VCaP (cell line): Measurements from ENCODE around the gene EPHB2.

Experiments
- H3K27ac ChIP-seq: fragments of 450-650 bp; 2 replicates; pipeline ENCODE4 v1.5.1; 2017
- TF ChIP-seq, protein P1 (sequence below): fragments of 450-650 bp; conservative IDR thresholded peaks from 2 replicates; pipeline ENCODE4 v1.5.1; 2017; ENCODE audit warnings: mild to moderate bottlenecking, moderate library complexity

The EPHB2 gene

DNA sequence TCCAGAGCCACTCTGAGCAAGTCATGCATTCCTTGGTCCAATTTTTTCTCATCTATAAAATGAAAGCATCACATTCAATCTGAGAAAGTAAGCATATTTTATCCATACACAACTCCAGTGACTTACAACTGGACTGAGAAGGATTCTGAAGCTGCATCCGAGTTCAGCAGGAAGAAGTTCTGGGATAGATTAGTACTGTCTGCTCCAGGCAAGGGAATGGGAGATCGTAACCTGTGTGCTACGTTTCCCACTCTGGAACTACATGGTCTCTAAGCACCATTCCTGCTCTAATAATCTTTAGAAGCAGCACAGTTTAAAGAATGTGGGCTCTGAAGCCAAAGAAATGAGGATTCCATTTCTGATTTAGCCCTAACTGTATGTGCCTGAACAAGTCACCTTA is 182.7 kb downstream of the EPHB2 start:
- H3K27ac ChIP-seq: no peak overlapping the region

DNA sequence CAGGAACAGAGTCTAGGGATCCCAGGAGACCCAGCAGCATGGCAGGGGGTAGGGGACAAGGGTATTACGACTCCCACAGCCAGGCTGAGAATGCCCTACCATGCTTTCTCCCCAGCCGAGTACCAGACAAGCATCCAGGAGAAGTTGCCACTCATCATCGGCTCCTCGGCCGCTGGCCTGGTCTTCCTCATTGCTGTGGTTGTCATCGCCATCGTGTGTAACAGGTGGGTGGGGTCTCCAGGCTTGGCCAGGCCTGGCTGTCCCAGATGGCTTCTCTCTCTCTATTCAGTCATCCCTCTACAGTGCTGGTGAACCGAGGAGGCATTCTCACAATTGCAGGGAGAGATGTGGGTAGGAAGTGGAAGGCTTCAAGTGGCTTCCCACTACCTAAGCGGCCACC is 184.7 kb downstream of the EPHB2 start:
- H3K27ac ChIP-seq: no peak overlapping the region
- TF ChIP-seq, protein P1, sequence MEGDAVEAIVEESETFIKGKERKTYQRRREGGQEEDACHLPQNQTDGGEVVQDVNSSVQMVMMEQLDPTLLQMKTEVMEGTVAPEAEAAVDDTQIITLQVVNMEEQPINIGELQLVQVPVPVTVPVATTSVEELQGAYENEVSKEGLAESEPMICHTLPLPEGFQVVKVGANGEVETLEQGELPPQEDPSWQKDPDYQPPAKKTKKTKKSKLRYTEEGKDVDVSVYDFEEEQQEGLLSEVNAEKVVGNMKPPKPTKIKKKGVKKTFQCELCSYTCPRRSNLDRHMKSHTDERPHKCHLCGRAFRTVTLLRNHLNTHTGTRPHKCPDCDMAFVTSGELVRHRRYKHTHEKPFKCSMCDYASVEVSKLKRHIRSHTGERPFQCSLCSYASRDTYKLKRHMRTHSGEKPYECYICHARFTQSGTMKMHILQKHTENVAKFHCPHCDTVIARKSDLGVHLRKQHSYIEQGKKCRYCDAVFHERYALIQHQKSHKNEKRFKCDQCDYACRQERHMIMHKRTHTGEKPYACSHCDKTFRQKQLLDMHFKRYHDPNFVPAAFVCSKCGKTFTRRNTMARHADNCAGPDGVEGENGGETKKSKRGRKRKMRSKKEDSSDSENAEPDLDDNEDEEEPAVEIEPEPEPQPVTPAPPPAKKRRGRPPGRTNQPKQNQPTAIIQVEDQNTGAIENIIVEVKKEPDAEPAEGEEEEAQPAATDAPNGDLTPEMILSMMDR: no peak

More for the DNA sequence above, 182.7 kb downstream of the EPHB2 start:
- TF ChIP-seq, protein P1: no peak

DNA sequence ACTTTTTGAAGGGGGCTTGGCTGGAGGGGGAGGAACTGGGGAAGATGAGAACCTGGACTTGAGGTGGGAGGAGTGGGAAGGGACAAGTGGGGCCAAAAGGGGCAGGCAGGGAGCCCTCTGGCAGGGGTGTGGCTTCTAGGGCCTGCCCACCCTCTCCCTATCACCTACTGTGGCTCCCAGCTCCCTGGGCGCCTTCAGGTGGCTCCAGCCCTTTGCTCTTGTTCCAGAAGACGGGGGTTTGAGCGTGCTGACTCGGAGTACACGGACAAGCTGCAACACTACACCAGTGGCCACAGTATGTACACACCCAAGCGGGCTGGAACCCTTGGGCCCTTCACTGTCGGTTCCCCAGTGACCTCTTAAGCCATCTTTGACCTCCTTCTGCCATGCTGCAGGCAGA is 185.5 kb downstream of the EPHB2 start:
- TF ChIP-seq, protein P1: no peak
- H3K27ac ChIP-seq: no peak overlapping the region

DNA sequence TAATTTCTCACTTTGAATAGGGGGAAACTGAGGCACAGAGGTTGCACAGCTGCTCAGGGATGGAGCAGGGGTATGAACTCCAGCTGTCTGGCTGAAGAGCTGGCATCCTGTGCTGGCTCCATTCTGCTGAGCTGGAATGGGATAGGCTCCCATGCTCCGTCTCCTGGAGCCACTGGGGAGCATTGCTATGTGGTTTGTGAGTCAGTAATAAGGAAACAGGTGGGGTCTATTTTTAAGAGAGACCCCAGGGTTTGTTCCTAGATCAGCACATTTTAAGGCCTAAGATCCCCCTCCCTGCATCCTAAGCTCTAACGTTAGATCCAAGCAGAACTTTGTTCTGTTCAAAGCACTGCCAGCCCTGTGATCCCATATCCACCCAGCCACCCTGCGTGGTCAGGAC is 189.8 kb downstream of the EPHB2 start:
- TF ChIP-seq, protein P1: no peak
- no peak overlapping the region for H3K27ac ChIP-seq

DNA sequence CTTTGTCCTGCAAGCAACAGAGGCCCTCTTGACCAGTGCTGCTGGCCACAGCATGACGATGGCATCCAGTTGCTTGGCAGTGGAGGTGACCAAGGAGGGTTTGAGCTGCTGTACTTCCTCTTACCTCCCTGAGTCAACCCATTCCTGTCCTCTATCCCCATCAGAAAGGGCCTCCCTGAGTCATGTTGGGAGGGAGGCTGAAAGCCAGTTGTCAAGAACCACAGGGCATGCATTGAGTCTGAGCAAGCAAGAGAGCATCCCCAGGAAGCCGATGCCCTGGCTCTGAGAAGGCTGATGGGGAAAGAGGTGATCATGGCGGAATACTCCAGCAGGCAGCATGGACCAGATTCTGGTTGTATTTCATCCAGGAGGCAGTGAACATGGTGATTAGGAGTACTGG is 192.5 kb downstream of the EPHB2 start:
- no peak overlapping the region for H3K27ac ChIP-seq
- TF ChIP-seq, protein P1: no peak

DNA sequence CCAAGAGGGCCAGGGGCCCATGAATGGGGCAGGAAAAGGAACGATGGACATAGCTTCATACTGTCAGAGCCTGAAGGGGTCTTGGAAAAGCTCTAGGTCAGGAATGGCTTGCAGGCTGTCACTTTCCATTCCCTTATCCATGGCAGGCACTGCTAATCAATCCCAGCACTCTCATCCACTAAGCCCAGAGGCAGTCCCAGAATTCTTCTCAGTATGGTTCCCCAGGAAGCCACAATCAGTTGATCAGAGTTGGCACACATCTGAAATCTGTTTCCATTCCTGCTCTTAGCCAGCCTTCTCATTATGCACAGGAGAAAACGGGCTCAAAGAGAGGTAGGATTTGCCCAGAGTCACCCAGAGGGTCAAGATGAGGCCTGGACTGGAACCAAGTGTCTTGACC is 196.3 kb downstream of the EPHB2 start:
- TF ChIP-seq, protein P1: no peak
- no peak overlapping the region for H3K27ac ChIP-seq

DNA sequence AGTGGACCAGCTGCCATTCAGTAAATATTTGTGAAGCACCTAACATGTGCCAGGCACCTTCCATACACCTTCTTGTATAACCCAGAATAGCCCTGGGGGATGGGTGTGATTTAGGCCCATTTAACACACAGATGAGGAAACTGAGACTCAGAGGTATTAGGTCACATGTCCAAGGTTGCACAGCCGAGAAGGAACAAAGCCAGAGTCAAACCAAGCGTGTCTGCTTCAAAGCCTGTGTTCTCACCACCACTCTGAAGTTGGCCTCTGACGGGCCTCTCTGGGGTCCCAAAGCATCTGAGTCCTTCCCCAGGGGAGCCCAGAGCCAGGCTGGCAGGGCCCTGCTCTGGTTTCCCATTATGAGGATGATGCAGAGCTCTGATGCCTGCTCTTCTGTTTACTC is 196.9 kb downstream of the EPHB2 start:
- TF ChIP-seq, protein P1: no peak
- H3K27ac ChIP-seq: no peak overlapping the region

DNA sequence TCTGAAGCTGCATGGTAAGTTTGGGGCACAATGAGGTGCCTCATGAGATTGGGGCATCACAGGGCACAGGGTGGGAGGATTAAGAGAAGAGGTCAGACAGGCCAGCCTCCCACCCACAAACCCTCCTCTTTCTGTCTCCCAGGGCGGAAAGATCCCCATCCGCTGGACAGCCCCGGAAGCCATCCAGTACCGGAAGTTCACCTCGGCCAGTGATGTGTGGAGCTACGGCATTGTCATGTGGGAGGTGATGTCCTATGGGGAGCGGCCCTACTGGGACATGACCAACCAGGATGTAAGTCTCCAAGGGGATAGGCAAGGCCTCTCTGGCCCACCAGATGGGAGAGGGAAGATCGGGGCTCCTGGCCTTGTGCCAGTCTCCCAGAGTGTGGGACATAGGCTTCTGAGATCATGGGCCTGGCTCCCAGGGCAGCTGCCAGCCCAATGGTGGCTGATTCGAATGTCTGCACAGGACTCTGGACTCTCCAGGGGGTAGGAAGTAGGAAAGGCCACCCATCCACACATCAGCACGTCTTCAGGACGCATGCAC is 198.3 kb downstream of the EPHB2 start:
- TF ChIP-seq, protein P1: no peak
- no peak overlapping the region for H3K27ac ChIP-seq
